SK-N-SH (cell line): ENCODE measurements around the gene BBOX1. TPM values are rescaled to one million over a fixed set of nuclear protein-coding genes. Genes with fewer than 3 reads are reported as not detected.

Experiments used
- CTCF ChIA-PET: fragments of 300-600, 350-600 bp; formaldehyde crosslinking; extraction: SDS; loops from one replicate; lab custom pipeline; 2021; lab: Yijun Ruan, JAX
- POLR2A ChIA-PET: fragments of 350-600 bp; sonication (Branson Sonifier 250); formaldehyde crosslinking; extraction: SDS; loops from one replicate; lab custom pipeline; 2020; ENCODE audit warnings: antibody characterized with exemption, inconsistent platforms; lab: Yijun Ruan, JAX
- DNase-seq: peaks from one replicate; pipeline ENCODE4 v3.0.0; 2012
- H2AFZ ChIP-seq: fragments of 200-600 bp; sonication (generic); 2 replicates; pipeline ENCODE4 v1.8.1; 2016; ENCODE audit warnings: antibody characterized with exemption, mild to moderate bottlenecking, low read depth
- H3F3A ChIP-seq: fragments of 200-600 bp; sonication (generic); replicated peaks from 2 replicates; pipeline ENCODE3; 2016; ENCODE audit warnings: antibody characterized with exemption, mild to moderate bottlenecking; ENCODE audit not compliant: insufficient read depth
- H3K27ac ChIP-seq, 2 experiments: fragments of 200-500 bp in 1 of 2; fragments of 200-600 bp in 1 of 2; sonication (Bioruptor generic) in 1 of 2; sonication (generic), shearing (Covaris generic) in 1 of 2; 2 replicates each; pipeline versions ENCODE4 v1.5.1 to v1.6.1; 2014 to 2016; ENCODE audit warnings: low read depth in 2 of 2, inconsistent platforms in 1 of 2, low read length in 1 of 2, mild to moderate bottlenecking in 1 of 2, mixed read lengths in 1 of 2
- H3K27me3 ChIP-seq: fragments of 200-600 bp; sonication (generic), shearing (Covaris generic); 2 replicates; pipeline ENCODE4 v1.6.1; 2016; ENCODE audit warnings: mixed run types; ENCODE audit not compliant: insufficient read depth
- H3K36me3 ChIP-seq, 2 experiments: fragments of 200-500 bp in 1 of 2; fragments of 200-600 bp in 1 of 2; sonication (Bioruptor generic) in 1 of 2; sonication (generic) in 1 of 2; replicated peaks in 1 of 2; 2 replicates each; pipeline versions ENCODE3 to v1.5.1; 2014 to 2016; ENCODE audit warnings: low read length in 1 of 2, mild to moderate bottlenecking in 1 of 2; ENCODE audit not compliant: insufficient read depth in 2 of 2, control insufficient read depth in 1 of 2
- H3K4me1 ChIP-seq, 2 experiments: fragments of 200-500 bp in 1 of 2; fragments of 200-600 bp in 1 of 2; sonication (Bioruptor generic) in 1 of 2; sonication (generic), shearing (Covaris generic) in 1 of 2; 2 replicates each; pipeline versions ENCODE4 v1.5.1 to v1.6.1; 2014 to 2016; ENCODE audit warnings: low read depth in 1 of 2, low read length in 1 of 2, mixed run types in 1 of 2; ENCODE audit not compliant: insufficient read depth in 2 of 2, control insufficient read depth in 1 of 2
- H3K4me2 ChIP-seq: fragments of 200-600 bp; sonication (generic), shearing (Covaris generic); 2 replicates; pipeline ENCODE4 v1.6.1; 2017; ENCODE audit warnings: mixed run types
- H3K4me3 ChIP-seq, 2 experiments: fragments of 200-500 bp in 1 of 2; fragments of 200-600 bp in 1 of 2; sonication (Bioruptor generic) in 1 of 2; sonication (generic), shearing (Covaris generic) in 1 of 2; 2 replicates each; pipeline versions ENCODE4 v1.5.1 to v1.8.1; 2014 to 2016; ENCODE audit warnings: low read depth in 2 of 2, inconsistent platforms in 1 of 2, low read length in 1 of 2, mild to moderate bottlenecking in 1 of 2, mixed read lengths in 1 of 2, moderate library complexity in 1 of 2
- H3K79me2 ChIP-seq: fragments of 200-600 bp; sonication (generic); 2 replicates; pipeline ENCODE4 v1.8.1; 2017; ENCODE audit warnings: mild to moderate bottlenecking; ENCODE audit not compliant: insufficient read depth
- H3K9ac ChIP-seq: fragments of 200-600 bp; sonication (generic); 2 replicates; pipeline ENCODE4 v1.6.1; 2017; ENCODE audit warnings: mixed run types
- H3K9me2 ChIP-seq: fragments of 200-600 bp; sonication (generic); 2 replicates; pipeline ENCODE4 v1.6.1; 2017; ENCODE audit warnings: mixed run types
- H3K9me3 ChIP-seq: fragments of 200-600 bp; sonication (generic); 2 replicates; pipeline ENCODE4 v1.6.1; 2017; ENCODE audit warnings: mixed run types, mild to moderate bottlenecking, moderate library complexity
- H4K20me1 ChIP-seq: fragments of 200-600 bp; sonication (generic); 2 replicates; pipeline ENCODE4 v1.6.1; 2017; ENCODE audit warnings: mild to moderate bottlenecking, mixed run types; ENCODE audit not compliant: insufficient read depth
- EP300 ChIP-seq, 2 experiments: IDR thresholded peaks; 2 replicates each; pipeline versions ENCODE4 v1.4.0 to v1.6.1; 2012; ENCODE audit warnings: borderline replicate concordance in 1 of 2, low read depth in 1 of 2, low read length in 1 of 2
- FOXM1 ChIP-seq: IDR thresholded peaks from 2 replicates; pipeline ENCODE4 v1.4.0; 2012; ENCODE audit warnings: low read depth, mild to moderate bottlenecking
- GABPA ChIP-seq: IDR thresholded peaks from 2 replicates; pipeline ENCODE4 v1.4.0; 2012; ENCODE audit warnings: low read depth, mild to moderate bottlenecking
- IRF3 ChIP-seq: fragments of 150-350 bp; IDR thresholded peaks from 2 replicates; pipeline ENCODE4 v1.6.1; 2016; ENCODE audit warnings: mild to moderate bottlenecking, low read depth, low read length
- JUND ChIP-seq: IDR thresholded peaks from 2 replicates; pipeline ENCODE4 v1.4.0; 2012
- MAX ChIP-seq: IDR thresholded peaks from 2 replicates; pipeline ENCODE4 v1.4.0; 2012; ENCODE audit warnings: low read depth
- MEF2A ChIP-seq: IDR thresholded peaks from 2 replicates; pipeline ENCODE4 v1.4.0; 2012; ENCODE audit warnings: low read depth, borderline replicate concordance
- RAD21 ChIP-seq: IDR thresholded peaks from 2 replicates; pipeline ENCODE4 v1.6.1; 2012; ENCODE audit warnings: mild to moderate bottlenecking, low read length
- RCOR1 ChIP-seq: fragments of 150-350 bp; IDR thresholded peaks from 2 replicates; pipeline ENCODE4 v1.6.1; 2017; ENCODE audit warnings: antibody characterized with exemption, low read length
- RFX5 ChIP-seq: IDR thresholded peaks from 2 replicates; pipeline ENCODE4 v1.6.1; 2012; ENCODE audit warnings: mild to moderate bottlenecking, improper control_type of control experiment, low read length
- TAF1 ChIP-seq: IDR thresholded peaks from 2 replicates; pipeline ENCODE4 v1.6.1; 2012; ENCODE audit warnings: low read depth, mild to moderate bottlenecking, low read length, moderate library complexity, borderline replicate concordance
- USF2 ChIP-seq: fragments of 150-350 bp; IDR thresholded peaks from 2 replicates; pipeline ENCODE4 v1.6.1; 2017; ENCODE audit warnings: antibody characterized with exemption, low read length, low read depth, borderline replicate concordance
- WGBS: methylation state at CpG from one replicate; pipeline ENCODE4 v1.1.6; 2017; ENCODE audit warnings: low lambda C conversion rate; 5-methylcytosine and 5-hydroxymethylcytosine counted together
- polyA plus RNA-seq, 3 experiments: library from polyadenylated mRNA; depleted of rRNA; stranded (reverse); fragments of >200 nt; gene quantifications; 2 replicates each; pipeline ENCODE4 v1.2.3, GENCODE V29; 2012
- TF ChIP-seq, protein P1 (sequence below): IDR thresholded peaks from 2 replicates; pipeline ENCODE4 v1.4.0; 2012; ENCODE audit warnings: low read depth, borderline replicate concordance
- TF ChIP-seq, protein P2 (sequence below): IDR thresholded peaks from 2 replicates; pipeline ENCODE4 v1.4.0; 2012; ENCODE audit warnings: low read depth, borderline replicate concordance

The BBOX1 gene
- polyA plus RNA-seq, 1 of the 3 experiments (the other 2 are of a cell fraction), result 0.02 TPM

DNA sequence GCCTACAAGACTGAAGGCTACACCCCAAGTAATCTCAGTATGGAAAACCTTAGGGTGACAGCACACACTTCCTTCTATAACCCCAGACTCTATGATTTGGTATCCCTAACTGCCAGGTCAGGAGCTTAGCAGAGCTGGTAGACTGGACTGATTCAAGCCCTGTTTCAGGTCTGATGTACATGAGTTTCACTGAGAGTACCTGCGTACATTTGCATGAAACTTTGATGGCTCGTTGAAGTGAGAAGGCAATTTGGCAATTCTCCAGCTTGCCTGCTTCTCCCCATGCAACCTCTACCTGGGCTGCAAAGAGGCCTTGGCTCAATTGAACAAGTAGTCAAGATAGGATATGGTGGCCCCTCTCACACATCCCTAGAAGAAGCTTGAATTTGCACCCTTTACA is 36.5 kb upstream of the BBOX1 start:
- no peak overlapping the region for H3K9ac ChIP-seq
- peaks cover 6% of the 10 kb centered on the region for H3F3A ChIP-seq
- no peaks in the 10 kb centered on the region for H3K36me3 ChIP-seq
- no peaks in the 10 kb centered on the region for H3K4me1 ChIP-seq
- H3K27ac ChIP-seq, result no peak overlapping the region
- 87% methylated on average over 2 of the region's 2 CpGs for WGBS
- POLR2A ChIA-PET, result no interaction called here
- no peaks in the 10 kb centered on the region for H3K79me2 ChIP-seq
- H3K4me3 ChIP-seq, result no peak overlapping the region
- H2AFZ ChIP-seq, result no peak overlapping the region
- CTCF ChIA-PET, result interaction anchor here (1.2 to 2.6 kb wide), 2 partner anchors 8 to 155 kb away, joined by 3 to 7 read pairs; no protein-coding TSS in a partner anchor
- DNase-seq, result no peak
- no peaks in the 10 kb centered on the region for H3K27me3 ChIP-seq
- H3K9me2 ChIP-seq, result no peaks in the 10 kb centered on the region
- no peak overlapping the region for H3K4me2 ChIP-seq
- H4K20me1 ChIP-seq, result no peaks in the 10 kb centered on the region
- TF ChIP-seq RAD21 (no peak), RFX5 (no peak), JUND (no peak), TAF1 (no peak), GABPA (no peak), MEF2A (no peak), FOXM1 (no peak), RCOR1 (no peak)
- TF ChIP-seq, protein P1, sequence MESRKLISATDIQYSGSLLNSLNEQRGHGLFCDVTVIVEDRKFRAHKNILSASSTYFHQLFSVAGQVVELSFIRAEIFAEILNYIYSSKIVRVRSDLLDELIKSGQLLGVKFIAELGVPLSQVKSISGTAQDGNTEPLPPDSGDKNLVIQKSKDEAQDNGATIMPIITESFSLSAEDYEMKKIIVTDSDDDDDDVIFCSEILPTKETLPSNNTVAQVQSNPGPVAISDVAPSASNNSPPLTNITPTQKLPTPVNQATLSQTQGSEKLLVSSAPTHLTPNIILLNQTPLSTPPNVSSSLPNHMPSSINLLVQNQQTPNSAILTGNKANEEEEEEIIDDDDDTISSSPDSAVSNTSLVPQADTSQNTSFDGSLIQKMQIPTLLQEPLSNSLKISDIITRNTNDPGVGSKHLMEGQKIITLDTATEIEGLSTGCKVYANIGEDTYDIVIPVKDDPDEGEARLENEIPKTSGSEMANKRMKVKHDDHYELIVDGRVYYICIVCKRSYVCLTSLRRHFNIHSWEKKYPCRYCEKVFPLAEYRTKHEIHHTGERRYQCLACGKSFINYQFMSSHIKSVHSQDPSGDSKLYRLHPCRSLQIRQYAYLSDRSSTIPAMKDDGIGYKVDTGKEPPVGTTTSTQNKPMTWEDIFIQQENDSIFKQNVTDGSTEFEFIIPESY, result no peak
- H3K9me3 ChIP-seq, result no peaks in the 10 kb centered on the region

- TF ChIP-seq RAD21 (no peak), JUND (no peak), EP300 (IDR thresholded peaks at IDR 0.05; ENCODE audit: borderline replicate concordance in 1 of 2, low read depth in 1 of 2, low read length in 1 of 2) (no peak), IRF3 (no peak), USF2 (no peak), GABPA (no peak), MAX (no peak), TAF1 (no peak)
- TF ChIP-seq, protein P2, sequence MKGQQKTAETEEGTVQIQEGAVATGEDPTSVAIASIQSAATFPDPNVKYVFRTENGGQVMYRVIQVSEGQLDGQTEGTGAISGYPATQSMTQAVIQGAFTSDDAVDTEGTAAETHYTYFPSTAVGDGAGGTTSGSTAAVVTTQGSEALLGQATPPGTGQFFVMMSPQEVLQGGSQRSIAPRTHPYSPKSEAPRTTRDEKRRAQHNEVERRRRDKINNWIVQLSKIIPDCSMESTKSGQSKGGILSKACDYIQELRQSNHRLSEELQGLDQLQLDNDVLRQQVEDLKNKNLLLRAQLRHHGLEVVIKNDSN, result no peak
- Histone ChIP-seq H3K9me2 (no peaks in the 10 kb centered on the region), H4K20me1 (no peaks in the 10 kb centered on the region), H3K4me2 (no peak overlapping the region), H2AFZ (no peak overlapping the region), H3K4me3 (no peak overlapping the region), H3K79me2 (no peaks in the 10 kb centered on the region), H3K27ac (no peak overlapping the region), H3K9ac (no peak overlapping the region), H3F3A (no peaks in the 10 kb centered on the region), H3K36me3 (no peaks in the 10 kb centered on the region), H3K9me3 (no peaks in the 10 kb centered on the region), H3K4me1 (peaks cover 16 to 23% of the 10 kb centered on the region in 2 experiments; a peak in 3 of 4 replicates), H3K27me3 (no peaks in the 10 kb centered on the region)
- CTCF ChIA-PET, result no interaction called here
- DNase-seq, result no peak
- POLR2A ChIA-PET, result no interaction called here
Measured at GRCh38 chr11:27008811-27009535, 31.6 kb upstream of the BBOX1 start.
